ENCODE measurements around the gene SBF1. TPM values are rescaled to one million over a fixed set of nuclear protein-coding genes. Genes with fewer than 3 reads are reported as not detected.

Gene SBF1
- polyA plus RNA-seq, 1 donor from 2014 or later = 58.9 TPM

GRCh38 chr22:50454556-50455075 is 20.2 kb downstream of the SBF1 start:
- Histone ChIP-seq H2AFZ (ENCODE audit: low read depth, low read length) (no peak overlapping the region), H4K20me1 (ENCODE audit: insufficient read depth) (no peaks in the 10 kb centered on the region), H3K27me3 (ENCODE audit: insufficient read depth, low read depth, low read length) (no peaks in the 10 kb centered on the region), H3K36me3 (ENCODE audit: insufficient read depth, low read length) (no peaks in the 10 kb centered on the region), H3K9me3 (ENCODE audit: low read length) (no peaks in the 10 kb centered on the region), H3K27ac (ENCODE audit: low read length) (no peak overlapping the region), H3F3A (ENCODE audit: insufficient read depth, low read length, poor library complexity, severe bottlenecking) (no peaks in the 10 kb centered on the region), H3K9ac (ENCODE audit: low read length) (no peak overlapping the region), H3K79me2 (replicated peaks; ENCODE audit: insufficient read depth, low read length) (no peaks in the 10 kb centered on the region), H3K9me2 (ENCODE audit: insufficient read depth, low read length) (no peaks in the 10 kb centered on the region), H3K4me3 (ENCODE audit: low read length) (no peak overlapping the region), H3K4me2 (ENCODE audit: low read length) (no peak overlapping the region)
- TF ChIP-seq MXI1 (conservative IDR thresholded peaks at IDR 0.05; ENCODE audit: poor library complexity, severe bottlenecking) (no peak), SMC3 (conservative IDR thresholded peaks at IDR 0.05; ENCODE audit: poor library complexity) (no peak), EP300 (conservative IDR thresholded peaks at IDR 0.05; ENCODE audit: poor library complexity, severe bottlenecking) (no peak), TAF1 (IDR thresholded peaks at IDR 0.05; ENCODE audit: low read depth) (no peak), POLR2AphosphoS5 (IDR thresholded peaks at IDR 0.05) (no peak), EZH2 (IDR thresholded peaks at IDR 0.05; ENCODE audit: borderline replicate concordance, insufficient read depth, low read length, poor library complexity, severe bottlenecking) (no peak), RAD21 (conservative IDR thresholded peaks at IDR 0.05) (no peak)
- TF ChIP-seq, protein P1, sequence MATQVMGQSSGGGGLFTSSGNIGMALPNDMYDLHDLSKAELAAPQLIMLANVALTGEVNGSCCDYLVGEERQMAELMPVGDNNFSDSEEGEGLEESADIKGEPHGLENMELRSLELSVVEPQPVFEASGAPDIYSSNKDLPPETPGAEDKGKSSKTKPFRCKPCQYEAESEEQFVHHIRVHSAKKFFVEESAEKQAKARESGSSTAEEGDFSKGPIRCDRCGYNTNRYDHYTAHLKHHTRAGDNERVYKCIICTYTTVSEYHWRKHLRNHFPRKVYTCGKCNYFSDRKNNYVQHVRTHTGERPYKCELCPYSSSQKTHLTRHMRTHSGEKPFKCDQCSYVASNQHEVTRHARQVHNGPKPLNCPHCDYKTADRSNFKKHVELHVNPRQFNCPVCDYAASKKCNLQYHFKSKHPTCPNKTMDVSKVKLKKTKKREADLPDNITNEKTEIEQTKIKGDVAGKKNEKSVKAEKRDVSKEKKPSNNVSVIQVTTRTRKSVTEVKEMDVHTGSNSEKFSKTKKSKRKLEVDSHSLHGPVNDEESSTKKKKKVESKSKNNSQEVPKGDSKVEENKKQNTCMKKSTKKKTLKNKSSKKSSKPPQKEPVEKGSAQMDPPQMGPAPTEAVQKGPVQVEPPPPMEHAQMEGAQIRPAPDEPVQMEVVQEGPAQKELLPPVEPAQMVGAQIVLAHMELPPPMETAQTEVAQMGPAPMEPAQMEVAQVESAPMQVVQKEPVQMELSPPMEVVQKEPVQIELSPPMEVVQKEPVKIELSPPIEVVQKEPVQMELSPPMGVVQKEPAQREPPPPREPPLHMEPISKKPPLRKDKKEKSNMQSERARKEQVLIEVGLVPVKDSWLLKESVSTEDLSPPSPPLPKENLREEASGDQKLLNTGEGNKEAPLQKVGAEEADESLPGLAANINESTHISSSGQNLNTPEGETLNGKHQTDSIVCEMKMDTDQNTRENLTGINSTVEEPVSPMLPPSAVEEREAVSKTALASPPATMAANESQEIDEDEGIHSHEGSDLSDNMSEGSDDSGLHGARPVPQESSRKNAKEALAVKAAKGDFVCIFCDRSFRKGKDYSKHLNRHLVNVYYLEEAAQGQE (IDR thresholded peaks at IDR 0.05; ENCODE audit: borderline replicate concordance) = no peak
- TF ChIP-seq, protein P2, sequence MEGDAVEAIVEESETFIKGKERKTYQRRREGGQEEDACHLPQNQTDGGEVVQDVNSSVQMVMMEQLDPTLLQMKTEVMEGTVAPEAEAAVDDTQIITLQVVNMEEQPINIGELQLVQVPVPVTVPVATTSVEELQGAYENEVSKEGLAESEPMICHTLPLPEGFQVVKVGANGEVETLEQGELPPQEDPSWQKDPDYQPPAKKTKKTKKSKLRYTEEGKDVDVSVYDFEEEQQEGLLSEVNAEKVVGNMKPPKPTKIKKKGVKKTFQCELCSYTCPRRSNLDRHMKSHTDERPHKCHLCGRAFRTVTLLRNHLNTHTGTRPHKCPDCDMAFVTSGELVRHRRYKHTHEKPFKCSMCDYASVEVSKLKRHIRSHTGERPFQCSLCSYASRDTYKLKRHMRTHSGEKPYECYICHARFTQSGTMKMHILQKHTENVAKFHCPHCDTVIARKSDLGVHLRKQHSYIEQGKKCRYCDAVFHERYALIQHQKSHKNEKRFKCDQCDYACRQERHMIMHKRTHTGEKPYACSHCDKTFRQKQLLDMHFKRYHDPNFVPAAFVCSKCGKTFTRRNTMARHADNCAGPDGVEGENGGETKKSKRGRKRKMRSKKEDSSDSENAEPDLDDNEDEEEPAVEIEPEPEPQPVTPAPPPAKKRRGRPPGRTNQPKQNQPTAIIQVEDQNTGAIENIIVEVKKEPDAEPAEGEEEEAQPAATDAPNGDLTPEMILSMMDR (IDR thresholded peaks at IDR 0.05; ENCODE audit: poor library complexity, severe bottlenecking) = no peak

GRCh38 chr22:50452649-50453048 is 22.2 kb downstream of the SBF1 start:
- Histone ChIP-seq H3K36me3 (ENCODE audit: insufficient read depth, low read length) (no peaks in the 10 kb centered on the region), H3K79me2 (replicated peaks; ENCODE audit: insufficient read depth, low read length) (no peaks in the 10 kb centered on the region), H4K20me1 (ENCODE audit: insufficient read depth) (no peaks in the 10 kb centered on the region), H3K27ac (ENCODE audit: low read length) (no peak overlapping the region), H3K27me3 (ENCODE audit: insufficient read depth, low read depth, low read length) (no peaks in the 10 kb centered on the region), H2AFZ (ENCODE audit: low read depth, low read length) (no peak overlapping the region), H3K4me2 (ENCODE audit: low read length) (no peak overlapping the region), H3F3A (ENCODE audit: insufficient read depth, low read length, poor library complexity, severe bottlenecking) (no peaks in the 10 kb centered on the region), H3K4me3 (ENCODE audit: low read length) (no peak overlapping the region), H3K9me2 (ENCODE audit: insufficient read depth, low read length) (no peaks in the 10 kb centered on the region), H3K9me3 (ENCODE audit: low read length) (no peaks in the 10 kb centered on the region), H3K9ac (ENCODE audit: low read length) (no peak overlapping the region)
- TF ChIP-seq, protein P2 (IDR thresholded peaks at IDR 0.05; ENCODE audit: poor library complexity, severe bottlenecking) = no peak
- TF ChIP-seq EP300 (conservative IDR thresholded peaks at IDR 0.05; ENCODE audit: poor library complexity, severe bottlenecking) (no peak), RAD21 (conservative IDR thresholded peaks at IDR 0.05) (no peak), EZH2 (IDR thresholded peaks at IDR 0.05; ENCODE audit: borderline replicate concordance, insufficient read depth, low read length, poor library complexity, severe bottlenecking) (no peak), TAF1 (IDR thresholded peaks at IDR 0.05; ENCODE audit: low read depth) (no peak), MXI1 (conservative IDR thresholded peaks at IDR 0.05; ENCODE audit: poor library complexity, severe bottlenecking) (no peak), POLR2AphosphoS5 (IDR thresholded peaks at IDR 0.05) (no peak), SMC3 (conservative IDR thresholded peaks at IDR 0.05; ENCODE audit: poor library complexity) (no peak)
- TF ChIP-seq, protein P1 (IDR thresholded peaks at IDR 0.05; ENCODE audit: borderline replicate concordance) = no peak
